HG03342 (cell line): ENCODE data around the gene HCFC1R1.
A peak's percentile ranks its signal among the peaks of the same experiment; 100 is the strongest.
"Not testable (repeated sequence)": the region's sequence is repeated elsewhere in the genome, so short reads cannot be mapped to it uniquely, and the experiment has no call there.

Source experiments
- ATAC-seq: cut with Tn5 transposase; IDR thresholded peaks from one replicate; pipeline ENCODE4 v1.9.1; 2021; ENCODE audit warnings: mild to moderate bottlenecking, moderate library complexity; ENCODE audit not compliant: unreplicated experiment

The HCFC1R1 gene, protein sequence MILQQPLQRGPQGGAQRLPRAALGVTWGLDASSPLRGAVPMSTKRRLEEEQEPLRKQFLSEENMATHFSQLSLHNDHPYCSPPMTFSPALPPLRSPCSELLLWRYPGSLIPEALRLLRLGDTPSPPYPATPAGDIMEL

DNA sequence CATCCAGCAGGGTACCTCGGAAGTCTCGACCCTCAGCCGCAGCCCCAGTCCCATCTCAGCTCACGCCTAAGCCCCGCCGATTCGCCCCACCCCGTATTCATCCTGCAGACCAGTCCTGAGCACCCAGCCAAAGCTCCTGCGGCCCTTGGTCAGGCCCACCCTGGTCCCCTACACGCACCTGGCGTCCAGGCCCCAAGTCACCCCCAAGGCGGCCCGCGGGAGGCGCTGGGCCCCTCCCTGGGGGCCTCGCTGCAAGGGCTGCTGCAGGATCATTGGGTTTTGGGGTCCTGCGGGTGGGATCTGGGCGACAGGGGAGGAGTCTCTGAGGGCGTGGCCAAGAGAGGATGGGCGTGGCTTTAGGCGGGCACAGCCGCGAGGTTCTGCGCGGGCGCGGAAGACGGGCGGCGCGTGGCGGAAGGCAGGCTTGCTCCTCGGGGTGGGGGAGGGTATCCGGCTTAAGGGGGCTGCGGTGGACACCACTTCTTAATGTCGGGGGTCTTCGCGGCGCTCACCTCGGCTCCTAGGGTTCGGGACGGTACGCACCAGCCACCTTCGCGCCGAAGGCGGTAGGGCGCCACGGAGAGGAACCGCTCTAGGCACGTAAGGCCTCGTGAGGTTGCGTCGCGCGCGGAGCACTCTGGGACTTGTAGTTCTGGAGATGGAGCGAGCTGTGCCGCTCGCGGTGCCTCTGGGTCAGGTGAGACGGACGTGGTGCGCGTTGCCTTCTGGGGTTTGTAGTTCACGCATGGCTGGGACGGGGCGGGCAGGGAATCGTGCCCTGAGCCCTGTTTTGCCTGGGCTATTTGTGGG is at the start of gene HCFC1R1, which contains the start of gene THOC6:
Gene HCFC1R1, minus strand, starts transcription at position 274 of the 810 bp plus-strand sequence. Its CDS starts 1 bp downstream, at position 273.
Gene THOC6, plus strand, starts transcription at position 367 of the 810 bp plus-strand sequence. Its CDS starts 292 bp downstream, at position 659.
- peak; percentile 71 for ATAC-seq

- ATAC-seq = no peak
Measured at GRCh38 chr16:3073448-3073847, 49.7 kb upstream of the HCFC1R1 start.

- ATAC-seq = not testable (repeated sequence)
Measured at GRCh38 chr16:3072576-3073263, 49.0 kb upstream of the HCFC1R1 start.

DNA sequence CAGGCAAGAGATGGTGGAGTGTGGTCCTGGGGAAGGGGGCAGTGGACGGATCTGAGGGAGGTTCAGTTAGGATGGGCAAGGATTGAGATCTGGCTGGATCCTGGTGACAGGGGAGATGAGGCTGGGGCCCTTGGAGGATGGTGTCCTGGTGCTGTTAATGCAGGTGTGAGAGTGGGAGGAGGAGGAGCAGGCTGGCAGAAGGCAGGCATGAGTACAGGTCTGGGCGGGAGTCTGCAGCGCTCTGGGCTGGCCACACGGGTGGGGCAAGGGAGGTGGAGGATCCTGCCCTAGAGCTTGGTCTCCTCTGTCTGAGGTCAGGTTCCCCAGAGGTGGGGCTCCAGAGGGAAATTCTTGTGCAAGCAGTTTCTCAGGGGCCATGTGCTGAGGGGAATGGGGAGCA is 48.4 kb upstream of the HCFC1R1 start:
- ATAC-seq = not testable (repeated sequence)

GRCh38 chr16:3071655-3072054 is 47.9 kb upstream of the HCFC1R1 start:
- no peak for ATAC-seq

DNA sequence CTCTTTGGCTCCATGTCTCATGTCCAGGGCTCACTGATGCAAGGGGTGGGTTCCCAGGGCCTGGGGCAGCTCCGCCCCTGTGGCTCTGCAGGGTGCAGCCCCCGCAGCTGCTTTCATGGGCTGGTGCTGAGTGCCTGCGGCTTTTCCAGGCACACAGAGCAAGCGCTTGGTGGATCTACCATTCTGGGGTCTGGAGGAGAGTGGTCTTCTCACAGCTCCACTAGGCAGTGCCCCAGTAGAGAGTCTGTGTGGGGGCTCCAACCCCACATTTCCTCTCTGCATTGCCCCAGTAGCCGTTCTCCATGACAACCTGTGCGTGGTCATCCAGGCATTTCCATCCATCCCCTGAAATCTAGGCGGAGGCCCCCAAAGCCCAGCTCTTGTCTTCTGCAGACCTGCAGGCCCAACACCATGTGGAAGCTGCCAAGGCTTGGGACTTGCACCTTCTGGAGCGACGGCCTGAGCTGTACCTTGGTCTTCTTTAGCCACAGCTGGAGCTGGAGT is 46.9 kb upstream of the HCFC1R1 start:
- ATAC-seq = no peak

GRCh38 chr16:3069146-3069545 is 45.4 kb upstream of the HCFC1R1 start:
- not testable (repeated sequence) for ATAC-seq

DNA sequence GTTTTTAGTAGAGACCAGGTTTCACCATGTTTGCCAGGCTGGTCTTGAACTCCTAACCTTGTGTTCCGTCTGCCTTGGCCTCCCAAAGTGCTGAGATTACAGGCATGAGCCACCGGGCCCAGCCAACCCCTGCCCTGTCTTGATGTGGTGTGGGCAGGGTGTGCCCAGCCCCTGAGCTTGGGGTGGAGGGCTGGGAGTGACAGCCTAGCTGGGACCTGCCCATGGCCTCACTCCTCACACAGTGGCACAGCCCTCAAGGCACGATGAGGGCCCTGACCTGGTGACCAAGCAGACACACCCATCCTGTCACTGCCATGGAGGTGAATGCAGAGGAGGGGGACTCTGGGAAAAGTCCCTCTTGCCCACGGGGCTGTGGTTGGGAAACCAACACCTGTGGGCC is 44.7 kb upstream of the HCFC1R1 start:
- no peak for ATAC-seq

DNA sequence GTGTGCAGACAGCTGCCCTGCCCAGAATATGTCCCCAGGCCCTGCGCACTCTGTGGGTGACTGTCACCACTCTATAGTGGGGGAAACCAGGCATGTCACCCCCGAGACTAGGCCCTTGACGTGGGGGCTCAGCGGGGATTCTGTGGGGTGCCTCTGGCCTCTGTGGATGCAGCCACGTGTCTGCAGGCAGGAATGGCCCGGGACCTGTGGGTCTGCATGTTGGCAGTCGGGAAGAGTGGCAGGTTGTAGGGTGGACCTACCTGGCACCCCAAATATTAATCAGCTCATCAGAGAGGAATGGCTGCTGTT is 42.7 kb upstream of the HCFC1R1 start:
- ATAC-seq = no peak

DNA sequence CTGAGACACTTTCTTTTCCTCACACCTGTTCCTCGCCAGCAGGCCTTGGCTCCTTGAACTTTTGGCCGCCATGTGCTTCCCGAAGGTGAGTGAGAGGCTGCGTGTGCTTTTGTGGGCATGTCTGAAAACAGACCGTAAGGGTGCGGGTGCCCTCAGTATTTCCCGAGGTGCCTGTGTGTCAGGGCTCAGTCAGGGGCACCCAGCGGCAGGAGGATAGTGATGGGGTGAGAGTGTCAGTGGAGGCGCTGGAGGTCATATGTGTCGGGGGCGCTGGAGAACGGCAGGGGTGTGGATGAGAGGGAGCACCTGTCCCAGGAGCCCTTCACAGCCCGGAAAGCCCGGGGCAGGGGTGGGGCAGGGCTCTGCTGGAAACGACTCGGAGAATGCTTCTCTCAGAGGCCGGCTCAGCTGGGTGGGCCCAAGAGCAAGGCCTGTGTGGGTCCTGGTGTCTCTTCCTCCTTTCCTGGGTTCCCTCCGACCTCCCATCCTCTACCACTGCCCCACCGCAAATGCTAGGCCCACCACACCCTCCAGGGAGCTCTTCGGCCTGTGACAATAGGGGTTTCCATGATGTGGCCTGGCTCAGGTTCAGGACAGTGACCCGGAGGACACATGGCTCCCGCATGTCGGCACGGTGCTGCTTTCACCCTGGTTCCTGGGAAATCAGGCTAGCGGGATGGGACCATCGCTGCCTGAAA is 42.1 kb upstream of the HCFC1R1 start:
- no peak for ATAC-seq

DNA sequence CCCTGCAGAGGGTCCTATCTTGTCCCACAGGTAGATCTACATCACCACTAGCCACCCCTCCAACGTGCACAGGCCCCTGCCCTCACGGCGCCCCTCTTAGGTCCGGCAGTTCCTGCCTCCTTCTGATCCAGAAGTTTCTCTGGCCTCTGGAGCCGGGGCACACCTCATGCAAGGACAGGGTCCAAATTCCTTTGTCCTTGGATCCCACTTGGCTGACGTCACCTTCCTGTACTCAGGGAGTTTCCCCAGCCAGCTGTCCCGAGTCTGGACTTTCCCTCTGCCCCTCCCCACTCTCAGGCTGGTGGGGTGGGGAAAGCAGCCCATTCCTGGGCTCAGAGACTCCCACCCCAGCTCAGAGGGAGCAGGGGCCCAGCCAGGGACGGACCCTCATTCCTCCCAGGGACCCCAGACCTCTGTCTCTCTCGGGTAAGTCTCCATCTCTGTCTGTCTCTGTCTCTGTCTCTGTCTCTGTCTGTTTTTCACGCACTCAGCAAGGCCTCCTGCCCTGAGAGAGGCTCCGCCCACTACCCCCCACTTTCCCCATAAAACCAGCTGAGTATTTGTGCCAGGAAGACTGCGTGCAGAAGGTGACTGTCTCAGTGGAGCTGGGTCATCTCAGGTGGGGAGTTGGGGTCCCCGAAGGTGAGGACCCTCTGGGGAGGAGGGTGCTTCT is 41.5 kb upstream of the HCFC1R1 start, which contains the start of gene IL32:
Gene IL32, plus strand, starts transcription at position 572 of the 673 bp plus-strand sequence. CDS start 172 bp downstream, outside the sequence.
- ATAC-seq = no peak

DNA sequence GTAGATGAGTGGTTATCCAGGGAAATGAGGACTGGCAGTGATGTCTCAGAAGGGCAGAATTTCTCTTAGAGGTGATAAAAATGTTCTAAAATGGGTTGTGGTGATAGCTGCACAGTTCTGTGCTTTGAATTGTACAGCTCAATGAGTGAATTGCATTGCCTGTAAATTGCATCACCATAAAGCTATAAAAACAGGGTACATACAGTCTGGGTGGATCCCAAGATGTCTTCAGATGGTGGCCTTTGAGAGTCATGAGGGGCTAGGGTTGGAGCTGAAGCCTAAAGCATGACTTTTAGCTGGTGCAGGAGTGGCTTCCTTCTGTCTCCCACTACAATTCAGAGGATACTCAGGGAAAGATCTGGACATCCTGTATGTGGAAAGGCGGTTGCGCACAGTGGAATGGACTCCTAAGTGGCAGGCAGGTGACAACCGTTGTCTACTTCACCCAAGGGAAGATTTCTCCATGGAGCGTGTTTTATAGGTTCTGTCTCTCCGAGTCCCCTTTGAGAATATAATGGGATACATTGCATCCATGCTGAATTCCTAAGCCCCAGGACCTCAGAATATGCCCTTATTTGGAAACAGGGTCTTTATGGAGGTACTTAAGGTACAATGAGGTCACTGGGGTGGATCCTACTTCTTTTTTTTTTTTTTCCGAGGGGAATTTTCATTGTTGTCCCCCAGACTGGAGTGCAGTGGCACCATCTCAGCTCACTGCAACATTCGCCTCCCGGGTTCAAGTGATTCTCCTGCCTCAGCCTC is 40.1 kb upstream of the HCFC1R1 start:
- ATAC-seq = no peak

DNA sequence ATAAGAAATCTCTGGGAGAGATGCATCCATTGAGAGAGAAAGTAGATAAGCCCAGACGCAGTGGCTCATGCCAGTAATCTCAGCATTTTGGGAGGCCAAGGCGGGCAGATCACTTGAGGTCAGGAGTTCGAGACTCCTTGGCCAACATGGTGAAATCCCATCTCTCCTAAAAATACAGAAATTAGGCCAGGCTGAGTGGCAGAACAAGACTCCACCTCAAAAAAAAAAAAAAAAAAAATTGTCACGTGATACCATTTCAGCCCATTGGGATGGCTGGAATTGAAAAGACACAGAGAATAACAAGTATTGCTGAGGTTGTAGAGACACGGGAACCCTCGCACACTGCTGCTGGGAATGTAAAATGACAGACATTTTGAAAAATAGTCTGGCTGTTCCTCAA is 38.8 kb upstream of the HCFC1R1 start:
- ATAC-seq = no peak

DNA sequence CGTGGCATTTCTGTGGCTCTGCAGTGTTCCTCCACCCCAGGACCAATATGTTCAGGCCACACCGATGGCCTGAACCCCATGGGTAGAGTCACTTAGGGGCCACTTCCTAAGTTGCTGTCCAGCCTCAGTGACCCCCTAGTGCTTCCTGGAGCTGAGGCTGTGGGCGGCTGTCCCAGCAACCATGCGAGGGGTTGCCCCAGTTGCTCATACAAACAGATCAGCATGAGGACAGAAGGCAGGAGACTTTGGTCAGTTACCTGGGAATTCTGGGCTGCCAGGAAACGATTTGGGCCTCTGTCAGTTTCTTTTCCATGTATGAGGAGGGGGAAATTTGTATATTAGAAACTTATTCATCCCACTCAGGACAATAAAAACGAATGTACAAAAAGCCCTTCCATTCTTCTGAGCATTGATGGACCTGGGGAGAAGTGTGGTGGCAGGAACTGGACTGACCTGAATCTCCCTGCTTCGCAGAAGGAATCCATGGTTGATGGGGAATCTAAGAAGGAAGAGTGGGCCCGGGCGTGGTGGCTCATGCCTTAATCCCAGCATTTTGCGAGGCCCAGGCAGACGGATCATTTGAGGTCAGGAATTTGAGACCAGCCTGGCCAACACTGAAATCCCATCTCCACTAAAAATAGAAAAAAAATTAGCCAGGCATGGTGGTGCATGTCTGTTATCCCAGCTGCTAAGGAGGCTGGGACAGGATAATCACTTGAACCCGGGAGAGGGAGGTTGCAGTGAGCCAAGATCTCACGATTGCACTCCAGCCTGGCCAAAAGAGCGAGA is 36.8 kb upstream of the HCFC1R1 start:
- ATAC-seq = no peak

DNA sequence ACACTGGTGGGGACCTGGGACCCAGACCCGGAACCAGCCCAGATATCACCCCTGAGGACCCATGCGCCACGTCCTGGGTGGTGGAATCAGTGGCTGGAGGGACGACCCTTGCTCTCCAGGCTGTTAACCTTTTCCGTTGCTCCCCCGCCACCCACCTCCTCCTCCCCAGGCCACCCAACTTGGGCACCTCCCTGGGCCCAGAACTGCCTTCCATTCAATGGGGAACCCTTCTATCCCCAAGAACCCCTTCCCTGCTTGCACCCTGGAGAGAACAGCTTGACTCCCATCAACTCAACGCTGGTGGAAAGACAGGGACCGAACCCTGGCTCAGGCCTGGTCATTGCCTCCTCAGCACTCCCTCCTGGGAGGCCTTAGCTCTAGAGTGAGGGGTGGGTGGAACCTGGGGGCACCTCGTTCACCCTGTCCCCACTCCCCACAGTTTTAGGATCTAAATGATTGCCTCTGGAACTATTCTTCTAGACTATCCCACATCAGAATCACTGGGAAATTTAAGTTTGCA is 36.0 kb upstream of the HCFC1R1 start:
- ATAC-seq = no peak

DNA sequence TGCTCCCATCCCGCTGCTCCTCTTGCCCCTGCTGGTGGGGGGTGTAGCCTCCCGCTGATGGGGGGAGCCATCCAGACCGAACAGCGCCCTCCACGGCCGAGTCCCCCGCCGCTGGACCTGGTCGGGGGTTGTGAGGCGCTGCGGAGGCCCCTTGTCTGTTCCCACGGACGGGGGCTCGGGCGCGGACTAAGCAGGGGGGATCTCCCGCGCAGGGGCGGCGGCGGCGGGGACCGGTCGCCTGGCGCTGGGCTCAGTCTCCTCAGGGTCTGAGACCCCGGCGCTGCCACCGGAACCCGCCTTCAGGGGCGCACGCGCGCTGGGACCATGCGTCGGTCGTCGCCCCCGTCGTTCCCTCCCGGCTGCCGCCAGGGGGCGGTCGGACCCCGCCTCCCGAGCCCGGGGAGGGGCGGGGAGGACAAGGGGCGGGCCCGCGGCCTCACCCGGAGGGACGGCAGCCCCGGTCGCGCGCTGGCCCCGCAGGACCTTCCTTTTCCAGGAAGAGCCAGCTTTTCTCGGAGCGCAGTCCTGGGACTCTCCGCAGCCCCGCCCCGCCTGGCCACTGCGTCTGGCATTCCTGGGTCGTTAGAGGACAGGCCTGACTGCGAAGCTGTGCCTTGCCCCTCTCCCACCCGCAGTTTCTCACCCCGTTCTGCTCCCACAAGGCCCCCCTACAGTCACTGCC is 35.4 kb upstream of the HCFC1R1 start:
- ATAC-seq = peak; percentile 71

DNA sequence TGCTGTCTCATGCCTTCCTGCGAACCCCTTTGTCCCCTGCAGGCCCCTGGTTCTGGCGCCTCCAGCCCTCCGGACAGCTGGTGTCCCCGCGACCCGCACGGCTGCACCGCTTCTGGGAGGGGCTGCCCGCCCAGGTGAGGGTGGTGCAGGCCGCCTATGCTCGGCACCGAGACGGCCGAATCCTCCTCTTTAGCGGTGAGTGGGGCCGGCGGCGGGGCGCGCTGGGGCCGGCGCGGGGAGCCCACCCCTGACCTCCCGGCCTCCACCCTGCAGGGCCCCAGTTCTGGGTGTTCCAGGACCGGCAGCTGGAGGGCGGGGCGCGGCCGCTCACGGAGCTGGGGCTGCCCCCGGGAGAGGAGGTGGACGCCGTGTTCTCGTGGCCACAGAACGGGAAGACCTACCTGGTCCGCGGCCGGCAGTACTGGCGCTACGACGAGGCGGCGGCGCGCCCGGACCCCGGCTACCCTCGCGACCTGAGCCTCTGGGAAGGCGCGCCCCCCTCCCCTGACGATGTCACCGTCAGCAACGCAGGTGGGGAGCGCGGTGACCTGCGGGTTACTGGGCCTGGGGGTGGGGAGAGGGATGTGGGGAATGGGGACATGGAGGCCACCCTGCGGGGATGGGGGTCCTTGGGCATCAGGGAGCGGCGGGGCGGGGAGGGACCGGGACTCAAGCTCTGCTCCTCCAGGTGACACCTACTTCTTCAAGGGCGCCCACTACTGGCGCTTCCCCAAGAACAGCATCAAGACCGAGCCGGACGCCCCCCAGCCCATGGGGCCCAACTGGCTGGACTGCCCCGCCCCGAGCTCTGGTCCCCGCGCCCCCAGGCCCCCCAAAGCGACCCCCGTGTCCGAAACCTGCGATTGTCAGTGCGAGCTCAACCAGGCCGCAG is 34.6 kb upstream of the HCFC1R1 start:
- ATAC-seq = peak; percentile 21
